Lung microvascular endothelial cell (primary cell): ENCODE data around the gene ZNF628. TPM values are rescaled to one million over a fixed set of nuclear protein-coding genes. Genes with fewer than 3 reads are reported as not detected.
"Not testable (repeated sequence)": the region's sequence is repeated elsewhere in the genome, so short reads cannot be mapped to it uniquely, and the experiment has no call there.

Experiments used
- DNase-seq, 2 donors: peaks; one replicate each; pipeline versions ENCODE4 v3.0.0 to v3.0.0-alpha.2; 2010; ENCODE audit warnings: low read depth in 2 of 2
- total RNA-seq: library from RNA; depleted of rRNA; stranded (reverse); fragments of >200 nt; gene quantifications from 2 replicates; pipeline ENCODE4 v1.2.1, GENCODE V29; 2014

Gene ZNF628
- total RNA-seq, 1 donor from 2014 or later: 0.79 TPM

GRCh38 chr19:55495646-55496349 lies 19.4 kb downstream of the ZNF628 start:
- no peak for DNase-seq

- not testable (repeated sequence) for DNase-seq
Measured at GRCh38 chr19:55496820-55497219, 20.4 kb downstream of the ZNF628 start.

- DNase-seq: no peak
Measured at GRCh38 chr19:55497763-55498162, 21.3 kb downstream of the ZNF628 start.

DNA sequence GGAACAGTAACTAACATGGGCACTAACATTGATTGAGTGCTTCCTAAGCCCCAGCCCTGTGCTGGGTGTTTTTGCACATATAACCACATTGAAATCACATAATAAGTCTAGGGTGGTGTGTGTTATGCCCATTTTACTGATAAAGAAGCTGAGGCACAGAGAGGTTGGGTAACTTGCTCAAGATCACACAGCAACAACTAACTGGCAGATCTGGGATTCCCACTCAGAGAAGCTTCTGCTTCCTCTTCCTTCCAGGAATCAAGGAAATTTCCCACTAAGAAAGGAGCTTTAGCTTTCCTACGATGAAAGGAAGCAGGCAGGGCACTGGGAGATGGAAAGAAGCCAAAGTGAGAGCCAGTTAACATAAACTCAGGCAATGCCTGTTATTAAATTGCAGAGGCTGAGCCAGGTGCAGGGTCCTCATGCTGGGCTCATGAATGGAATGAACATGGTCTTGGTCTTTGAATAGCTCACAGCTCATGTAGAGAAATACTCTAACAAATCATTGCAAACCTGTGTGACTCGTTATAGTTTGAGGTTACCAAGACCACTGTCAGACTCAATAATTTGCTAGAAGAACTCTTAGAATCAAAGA lies 21.9 kb downstream of the ZNF628 start:
- no peak for DNase-seq

DNA sequence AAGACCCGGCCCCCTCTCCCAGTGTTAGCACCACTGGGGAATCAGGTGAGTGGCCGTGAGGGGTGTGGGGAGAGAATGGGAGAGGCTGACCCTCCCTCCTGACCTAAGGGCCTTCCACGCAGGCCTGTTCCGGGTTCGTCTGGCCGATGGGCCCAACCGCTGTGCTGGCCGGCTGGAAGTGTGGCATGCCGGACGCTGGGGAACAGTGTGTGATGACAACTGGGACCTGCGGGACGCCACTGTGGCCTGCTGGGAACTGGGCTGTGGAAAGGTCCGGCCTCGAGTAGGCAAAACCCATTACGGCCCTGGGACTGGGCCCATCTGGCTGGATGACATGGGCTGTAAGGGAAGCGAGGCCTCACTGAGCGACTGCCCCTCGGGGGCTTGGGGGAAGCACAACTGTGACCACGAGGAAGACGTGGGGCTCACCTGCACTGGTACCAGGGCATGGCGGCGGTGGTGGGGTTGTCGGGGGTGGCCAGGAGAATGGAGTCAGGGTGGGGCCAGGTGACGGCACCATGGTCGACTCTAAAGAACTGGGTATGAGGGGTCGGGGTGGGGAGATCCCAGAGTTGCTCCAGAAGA lies 24.0 kb downstream of the ZNF628 start:
- no peak for DNase-seq

GRCh38 chr19:55502197-55502952 lies 26.0 kb downstream of the ZNF628 start:
- no peak for DNase-seq

GRCh38 chr19:55503157-55503501 lies 26.7 kb downstream of the ZNF628 start:
- DNase-seq: no peak

DNA sequence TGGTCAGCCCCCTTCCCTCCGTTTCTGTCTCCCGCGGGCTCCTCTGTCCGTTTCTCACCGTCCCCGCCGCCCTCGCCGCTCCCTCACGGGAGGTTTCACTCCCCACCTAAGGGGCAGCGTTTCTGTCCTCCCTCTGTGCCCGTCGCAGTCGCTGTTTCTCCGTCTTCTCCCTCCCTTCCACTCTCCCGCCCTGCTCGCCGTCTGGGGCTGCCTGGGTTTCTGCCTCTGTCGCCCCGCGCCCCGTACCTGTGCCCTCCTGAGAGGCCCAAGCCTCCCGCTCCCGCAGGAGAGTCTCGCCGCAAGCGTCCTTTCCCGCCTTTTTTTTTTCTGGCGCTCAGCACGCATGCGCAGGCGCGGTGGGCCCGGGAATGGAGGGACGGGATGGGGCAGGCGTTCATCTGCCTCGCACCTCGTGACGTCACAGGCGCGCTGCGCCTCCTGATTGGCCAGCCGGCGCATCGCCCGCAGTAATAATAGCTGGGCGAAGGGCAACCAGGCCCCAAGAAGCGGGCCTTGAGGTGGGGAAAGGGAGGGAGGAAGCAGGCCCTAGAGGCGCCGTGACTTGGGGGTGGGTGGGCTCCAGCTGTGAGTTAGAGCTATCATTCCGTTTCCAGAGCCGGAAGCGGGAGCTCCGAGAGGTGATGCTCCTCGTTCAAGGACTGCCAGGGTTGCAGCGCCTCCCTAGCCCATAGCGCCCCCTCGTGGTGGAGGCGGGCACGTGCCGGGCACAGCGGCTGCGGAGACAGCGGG lies 27.3 kb downstream of the ZNF628 start:
- peak; percentile 92 to 96 for DNase-seq

GRCh38 chr19:55504252-55504603 lies 27.8 kb downstream of the ZNF628 start:
- DNase-seq: no peak

DNA sequence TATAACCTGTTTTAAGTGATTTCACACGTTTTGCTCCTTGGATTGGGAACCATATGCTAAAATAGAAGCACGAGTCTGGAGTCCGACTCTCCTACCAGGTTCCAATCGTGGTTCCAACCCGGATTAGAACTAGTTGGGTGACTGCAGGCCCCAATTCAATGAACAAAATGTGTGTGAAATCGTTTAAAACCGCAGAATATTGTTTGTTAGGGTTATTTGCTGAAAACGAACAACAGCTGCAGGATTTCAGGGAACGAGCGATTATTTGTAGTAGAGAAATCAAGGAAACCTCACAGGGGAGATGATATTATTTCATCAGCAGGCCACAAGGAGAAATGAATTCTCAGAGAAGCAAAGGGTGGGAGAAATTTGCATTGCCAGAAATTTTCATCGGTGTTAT lies 28.6 kb downstream of the ZNF628 start:
- no peak for DNase-seq

- DNase-seq: no peak
Measured at GRCh38 chr19:55508120-55508519, 31.7 kb downstream of the ZNF628 start.

DNA sequence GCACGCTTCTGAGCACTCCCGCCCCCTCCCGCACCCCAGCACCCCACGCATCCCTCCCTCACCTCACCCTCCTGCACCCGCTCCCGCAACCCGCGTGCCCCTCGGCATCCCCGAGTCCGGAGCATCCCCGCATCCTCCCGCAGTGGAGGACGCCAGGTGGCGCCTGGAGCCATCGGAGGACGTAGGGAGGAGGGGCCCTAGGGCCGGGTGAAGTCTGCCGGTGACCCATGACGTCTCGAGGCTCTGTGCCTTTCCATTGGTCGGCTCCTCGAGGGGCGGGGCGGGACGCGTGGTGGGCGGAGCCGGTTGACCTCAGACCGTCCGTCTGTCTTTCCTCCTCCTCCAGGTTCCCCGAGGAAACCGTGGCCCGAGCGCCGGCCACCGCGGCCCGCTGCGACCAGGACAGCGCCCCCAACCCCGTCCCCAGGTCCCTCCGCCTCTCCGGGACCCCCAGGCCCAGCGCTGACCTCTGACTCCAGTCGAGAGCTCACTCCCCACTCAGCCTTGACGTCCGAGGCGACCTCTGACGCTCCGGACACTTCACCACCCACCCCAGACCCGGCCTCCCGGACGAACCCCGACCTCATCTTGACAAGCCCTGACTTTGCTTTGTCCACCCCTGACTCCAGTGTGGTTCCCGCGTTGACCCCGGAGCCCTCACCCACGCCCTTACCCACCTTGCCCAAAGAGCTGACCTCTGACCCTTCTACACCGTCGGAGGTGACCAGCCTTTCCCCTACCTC lies 40.6 kb downstream of the ZNF628 start:
- DNase-seq: peak; percentile 94 to 95

DNA sequence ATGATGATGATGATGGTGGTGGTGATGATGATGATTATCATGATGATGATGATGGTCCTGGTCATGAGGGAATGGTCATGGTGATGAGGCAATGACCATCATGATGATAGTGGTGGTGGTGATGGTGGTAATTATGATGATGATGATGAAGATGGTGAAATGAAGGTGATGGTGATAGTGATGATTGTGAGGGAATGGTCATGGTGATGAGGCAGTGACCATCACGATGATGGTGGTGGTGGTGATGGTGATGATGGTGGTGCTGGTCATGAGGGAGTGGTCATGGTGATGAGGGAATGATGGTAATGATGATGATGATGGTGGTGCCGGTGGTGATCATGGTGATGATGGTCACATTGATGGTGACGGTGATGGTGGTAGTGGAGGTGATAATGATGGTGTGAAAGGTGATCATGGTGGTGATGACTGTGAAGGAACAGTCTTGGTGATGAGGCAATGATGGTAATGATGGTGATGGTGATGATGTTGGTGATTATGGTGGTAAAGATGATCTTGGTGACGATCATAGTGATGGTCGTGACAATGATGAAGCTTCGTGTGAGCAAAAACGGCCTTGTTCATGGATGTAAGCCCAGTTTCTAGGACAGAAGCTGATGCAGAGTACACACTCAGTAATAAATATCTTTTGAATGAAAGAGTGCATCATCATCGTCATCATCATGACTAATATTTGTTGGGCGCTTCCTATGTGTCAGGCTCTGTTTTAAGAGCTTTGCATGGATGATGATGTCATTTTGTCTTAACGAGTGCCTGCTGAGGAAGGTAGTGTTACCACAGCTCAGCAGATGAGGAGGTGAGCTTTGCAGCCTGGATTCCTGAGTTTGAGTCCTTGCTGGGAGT lies 43.3 kb downstream of the ZNF628 start:
- DNase-seq: peak in 1 of 2 donors; percentile 77

DNA sequence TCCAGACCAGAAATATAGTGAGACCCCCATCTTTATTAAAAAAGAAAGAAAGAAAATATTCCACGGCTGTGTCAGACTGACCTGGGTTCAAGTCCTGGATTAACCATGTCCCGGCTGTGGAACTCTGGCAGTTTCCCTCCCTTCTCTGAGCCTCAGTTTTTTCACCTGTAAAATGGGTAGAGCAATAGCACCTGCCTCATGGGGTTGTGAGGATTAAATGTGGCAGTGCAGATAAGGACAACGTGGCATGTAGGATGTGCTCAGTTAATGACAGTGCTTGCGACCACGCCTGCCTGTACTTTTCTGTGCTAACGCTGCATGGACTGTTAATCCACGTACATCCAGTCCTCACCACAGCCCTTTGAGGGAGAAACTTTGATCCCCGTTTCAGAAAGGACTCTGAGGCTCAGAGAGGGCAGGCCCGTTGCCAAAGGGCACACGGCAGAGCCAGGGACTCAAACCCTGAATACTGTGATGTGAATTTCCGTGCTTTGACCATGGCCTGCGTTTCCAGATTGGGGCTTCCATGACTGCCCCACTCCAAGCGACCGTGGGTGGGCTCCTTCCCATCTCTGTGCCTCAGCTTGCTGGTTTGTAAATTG lies 44.4 kb downstream of the ZNF628 start:
- DNase-seq: no peak

DNA sequence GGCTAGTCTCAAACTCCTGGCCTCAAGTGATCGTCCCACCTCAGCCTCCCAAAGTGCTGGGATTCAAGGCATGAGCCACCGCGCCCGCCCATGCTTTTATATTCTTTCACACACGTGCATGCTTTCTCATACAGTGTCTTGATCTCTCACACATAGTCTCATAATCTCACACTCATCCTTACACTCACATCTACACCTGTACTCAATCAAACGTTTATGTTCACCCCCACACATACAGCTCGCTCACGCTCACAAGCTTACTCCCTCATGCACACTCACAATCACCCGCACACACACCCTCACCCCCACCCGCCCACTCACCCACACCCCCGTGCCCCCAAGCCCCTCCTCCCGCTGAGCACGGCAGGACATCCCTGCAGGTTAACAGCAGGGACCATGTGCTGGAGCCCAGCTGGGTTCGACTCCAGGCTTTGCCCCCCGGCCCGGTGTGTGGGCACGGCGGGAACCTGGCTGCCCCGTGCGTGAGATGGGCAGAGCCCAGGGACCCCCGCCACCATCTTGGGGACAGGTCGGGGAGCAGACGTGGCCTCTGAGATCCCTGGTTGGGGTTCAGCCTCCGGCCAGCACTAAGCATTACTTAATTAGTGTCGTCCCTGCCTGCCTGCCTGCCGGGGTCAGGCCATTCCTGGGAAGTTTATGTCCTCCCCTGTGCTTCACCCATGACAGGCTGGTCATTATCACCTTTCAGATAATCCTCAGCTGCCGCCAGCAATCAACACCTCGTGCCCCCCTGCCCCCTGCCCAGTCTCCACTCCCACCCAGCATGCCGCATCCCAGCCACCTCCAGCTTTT lies 49.1 kb downstream of the ZNF628 start:
- no peak for DNase-seq

DNA sequence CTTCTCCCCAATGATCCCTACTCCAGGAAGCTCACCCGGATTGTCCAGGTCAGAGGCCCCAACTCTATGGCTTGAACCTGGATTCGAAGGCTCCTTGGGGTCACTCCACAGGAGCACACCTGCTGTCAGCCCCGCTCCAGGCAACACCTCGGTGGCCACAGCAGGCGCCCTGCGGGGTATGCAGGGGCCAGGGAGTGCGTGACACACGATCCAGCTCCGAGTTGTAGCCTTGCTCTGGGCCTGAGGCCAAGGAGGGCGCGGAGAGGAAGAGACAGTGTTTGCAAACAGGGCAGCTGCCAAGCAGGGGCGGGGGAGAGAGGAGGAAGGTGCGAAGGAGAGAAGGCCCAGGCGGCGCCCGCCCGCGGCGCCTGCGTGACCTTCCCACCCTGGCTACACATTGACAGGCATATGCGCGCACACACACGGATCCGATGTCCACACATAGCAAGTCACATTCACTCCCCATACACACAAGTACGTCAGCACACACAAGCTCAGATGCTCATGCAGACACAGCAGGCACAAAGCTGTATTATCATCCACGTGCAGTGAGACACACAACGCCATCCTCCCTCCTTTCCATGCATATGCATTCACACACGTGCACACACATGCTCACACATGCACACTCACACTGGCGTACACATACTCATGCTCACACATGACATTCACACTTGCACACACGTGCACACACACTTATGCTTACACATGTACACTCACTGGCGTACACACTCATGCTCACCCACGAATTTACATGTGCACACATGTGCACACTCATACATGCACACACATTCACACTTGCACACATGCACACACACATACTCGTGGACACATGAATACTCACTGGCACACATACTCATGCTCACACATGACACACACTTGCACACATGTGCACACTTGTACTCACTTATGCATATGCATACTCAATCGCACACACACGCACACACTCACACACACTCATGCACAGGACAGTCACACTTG lies 50.1 kb downstream of the ZNF628 start:
- peak; percentile 53 to 77 for DNase-seq

DNA sequence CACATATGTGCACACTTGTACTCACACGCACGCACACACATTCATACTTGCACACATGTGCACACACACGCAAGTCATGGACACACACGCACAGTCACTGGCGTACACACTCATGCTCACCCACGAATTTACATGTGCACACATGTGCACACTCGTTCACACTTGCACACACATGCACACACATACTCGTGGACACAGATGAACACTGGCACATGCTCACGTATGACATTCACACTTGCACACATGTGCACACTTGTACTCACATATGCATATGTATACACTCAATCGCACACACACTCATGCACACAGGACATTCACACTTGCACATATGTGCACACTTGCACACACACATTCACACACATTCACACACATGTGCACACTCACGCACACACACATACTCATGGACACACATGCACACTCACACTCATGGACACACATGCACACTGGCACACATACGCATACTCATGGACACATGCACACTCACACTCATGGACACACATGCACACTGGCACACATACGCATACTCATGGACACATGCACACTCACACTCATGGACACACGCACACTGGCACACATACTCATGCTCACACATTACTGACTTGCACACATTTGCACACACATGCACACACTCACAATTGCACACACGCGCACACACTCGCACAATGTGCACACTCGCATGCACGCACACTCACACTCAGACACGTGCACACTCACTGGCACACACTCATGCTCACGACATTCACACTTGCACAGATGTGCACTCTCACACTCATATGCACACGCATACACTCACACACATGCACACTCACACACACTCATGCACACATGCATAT lies 51.0 kb downstream of the ZNF628 start:
- no peak for DNase-seq
